H1 (cell line): ENCODE measurements around the gene RBM19. TPM values are rescaled to one million over a fixed set of nuclear protein-coding genes. Genes with fewer than 3 reads are reported as not detected.

ENCODE experiments used
- CTCF ChIA-PET: fragments of 300-600 bp; sonication (Branson Sonifier 250); formaldehyde crosslinking; loops from one replicate; lab custom pipeline; 2021; ENCODE audit not compliant: partially characterized antibody; lab: Charles Lee
- POLR2A ChIA-PET: fragments of 300-600 bp; sonication (Branson Sonifier 250); formaldehyde crosslinking; loops from one replicate; lab custom pipeline; 2021; ENCODE audit warnings: inconsistent platforms; ENCODE audit not compliant: partially characterized antibody; lab: Charles Lee
- DNase-seq, 2 experiments: peaks; one replicate each; pipeline versions ENCODE4 v3.0.0 to v3.0.0-alpha.2; 2010 to 2022; ENCODE audit warnings: low spot score in 2 of 2, low read depth in 1 of 2, mixed read lengths in 1 of 2
- FAIRE-seq: peaks from 2 replicates; lab custom pipeline; 2011; peaks lifted over from hg19 to GRCh38; lab: Jason Lieb, UNC
- H2AFZ ChIP-seq: 2 replicates; pipeline ENCODE4 v1.8.1; 2012; ENCODE audit warnings: low read length, inconsistent platforms
- H2AK5ac ChIP-seq: 2 replicates; pipeline ENCODE4 v1.6.1; 2013; ENCODE audit warnings: low read depth, low read length
- H2BK120ac ChIP-seq: replicated peaks from 2 replicates; pipeline ENCODE3; 2013; ENCODE audit warnings: low read depth, low read length, inconsistent platforms
- H2BK12ac ChIP-seq: 2 replicates; pipeline ENCODE4 v1.6.1; 2013; ENCODE audit warnings: low read depth, low read length
- H2BK15ac ChIP-seq: 2 replicates; pipeline ENCODE4 v1.6.1; 2013; ENCODE audit warnings: low read length
- H2BK20ac ChIP-seq: 2 replicates; pipeline ENCODE4 v1.6.1; 2013; ENCODE audit warnings: low read length
- H2BK5ac ChIP-seq: 2 replicates; pipeline ENCODE4 v1.6.1; 2013; ENCODE audit warnings: low read depth, low read length
- H3K14ac ChIP-seq: 2 replicates; pipeline ENCODE4 v1.6.1; 2013; ENCODE audit warnings: inconsistent platforms; ENCODE audit not compliant: insufficient read length
- H3K18ac ChIP-seq: 2 replicates; pipeline ENCODE4 v1.6.1; 2013; ENCODE audit warnings: low read length; ENCODE audit errors: extremely low read depth
- H3K23ac ChIP-seq: 2 replicates; pipeline ENCODE4 v1.6.1; 2013; ENCODE audit warnings: inconsistent platforms; ENCODE audit not compliant: insufficient read length
- H3K23me2 ChIP-seq: 2 replicates; pipeline ENCODE4 v1.6.1; 2013; ENCODE audit warnings: low read depth, low read length
- H3K27ac ChIP-seq: 2 replicates; pipeline ENCODE4 v1.6.1; 2011; ENCODE audit warnings: low read depth, low read length, inconsistent platforms
- H3K27me3 ChIP-seq, 4 experiments: replicated peaks in 1 of 4; 1 replicate in 1 of 4; 2 replicates in 3 of 4; pipeline versions ENCODE4 v1.6.1 to v1.8.1; 2011 to 2013; ENCODE audit warnings: low read length in 3 of 4, mild to moderate bottlenecking in 3 of 4, inconsistent platforms in 2 of 4, mixed read lengths in 2 of 4, moderate library complexity in 1 of 4; ENCODE audit not compliant: control insufficient read depth in 3 of 4, insufficient read depth in 3 of 4; ENCODE audit errors: extremely low read depth in 1 of 4
- H3K36me3 ChIP-seq, 4 experiments: 2 replicates each; pipeline versions ENCODE4 v1.6.1 to v1.8.1; 2011 to 2013; ENCODE audit warnings: mild to moderate bottlenecking in 4 of 4, low read length in 3 of 4, moderate library complexity in 2 of 4, control low read depth in 1 of 4, inconsistent platforms in 1 of 4; ENCODE audit not compliant: insufficient read depth in 4 of 4, control insufficient read depth in 2 of 4
- H3K4ac ChIP-seq: replicated peaks from 2 replicates; pipeline ENCODE3; 2013; ENCODE audit warnings: low read length, low read depth, mixed read lengths, inconsistent platforms; ENCODE audit not compliant: insufficient read length
- H3K4me1 ChIP-seq, 4 experiments: replicated peaks in 1 of 4; 1 replicate in 1 of 4; 2 replicates in 3 of 4; pipeline versions ENCODE4 v1.6.1 to v1.8.1; 2011 to 2013; ENCODE audit warnings: low read length in 3 of 4, inconsistent platforms in 2 of 4, mixed read lengths in 1 of 4; ENCODE audit not compliant: insufficient read depth in 4 of 4, control insufficient read depth in 3 of 4
- H3K4me2 ChIP-seq, 2 experiments: 2 replicates each; pipeline versions ENCODE4 v1.6.1 to v1.8.1; 2011 to 2013; ENCODE audit warnings: low read depth in 2 of 2, low read length in 2 of 2, control low read depth in 1 of 2, inconsistent platforms in 1 of 2, mild to moderate bottlenecking in 1 of 2; ENCODE audit not compliant: insufficient read depth in 1 of 2
- H3K4me3 ChIP-seq, 4 experiments: fragments of 200-600, 300-600 bp in 1 of 4; sonication (generic), shearing (Covaris generic), sonication (Bioruptor Twin) in 1 of 4; 2 replicates each; pipeline versions ENCODE4 v1.5.1 to v1.8.1; 2011 to 2016; ENCODE audit warnings: low read length in 4 of 4, low read depth in 3 of 4, control low read depth in 2 of 4, inconsistent platforms in 2 of 4, mild to moderate bottlenecking in 2 of 4, mixed read lengths in 1 of 4, moderate library complexity in 1 of 4; ENCODE audit not compliant: insufficient read depth in 2 of 4; ENCODE audit errors: extremely low read depth in 1 of 4
- H3K56ac ChIP-seq: replicated peaks from 2 replicates; pipeline ENCODE3; 2013; ENCODE audit warnings: low read depth, mild to moderate bottlenecking, mixed read lengths, low read length, inconsistent platforms; ENCODE audit not compliant: insufficient read length
- H3K79me1 ChIP-seq: 2 replicates; pipeline ENCODE4 v1.6.1; 2013; ENCODE audit warnings: low read depth, low read length, control low read depth
- H3K79me2 ChIP-seq, 2 experiments: 2 replicates each; pipeline versions ENCODE4 v1.6.1 to v1.8.1; 2012 to 2013; ENCODE audit warnings: low read length in 2 of 2, mild to moderate bottlenecking in 2 of 2, inconsistent platforms in 1 of 2; ENCODE audit not compliant: insufficient read depth in 2 of 2, control insufficient read depth in 1 of 2
- H3K9ac ChIP-seq, 4 experiments: replicated peaks in 1 of 4; 1 replicate in 1 of 4; 2 replicates in 3 of 4; pipeline versions ENCODE4 v1.6.1 to v1.8.1; 2011 to 2013; ENCODE audit warnings: low read depth in 3 of 4, low read length in 3 of 4, control low read depth in 2 of 4, mild to moderate bottlenecking in 2 of 4, moderate library complexity in 2 of 4, inconsistent platforms in 1 of 4; ENCODE audit errors: extremely low read depth in 1 of 4
- H3K9me3 ChIP-seq, 2 experiments: 2 replicates each; pipeline versions ENCODE4 v1.6.1 to v1.8.1; 2012 to 2013; ENCODE audit warnings: mild to moderate bottlenecking in 2 of 2, moderate library complexity in 2 of 2, control low read depth in 1 of 2, inconsistent platforms in 1 of 2, low read depth in 1 of 2, low read length in 1 of 2, mixed read lengths in 1 of 2; ENCODE audit not compliant: insufficient read depth in 2 of 2
- H4K20me1 ChIP-seq, 2 experiments: replicated peaks in 1 of 2; 2 replicates each; pipeline versions ENCODE3 to v1.8.1; 2011 to 2013; ENCODE audit warnings: inconsistent platforms in 2 of 2, low read length in 2 of 2, mild to moderate bottlenecking in 1 of 2; ENCODE audit not compliant: insufficient read depth in 2 of 2, control insufficient read depth in 1 of 2
- H4K5ac ChIP-seq: 2 replicates; pipeline ENCODE4 v1.6.1; 2013; ENCODE audit warnings: low read length, low read depth, mixed read lengths, inconsistent platforms; ENCODE audit not compliant: insufficient read length
- H4K8ac ChIP-seq: 2 replicates; pipeline ENCODE4 v1.8.0; 2013; ENCODE audit warnings: mild to moderate bottlenecking, moderate library complexity, low read length, inconsistent platforms; ENCODE audit not compliant: insufficient read depth; ENCODE audit errors: extremely low read depth
- H4K91ac ChIP-seq: replicated peaks from 2 replicates; pipeline ENCODE3; 2013; ENCODE audit warnings: low read length, mixed read lengths, inconsistent platforms; ENCODE audit not compliant: insufficient read length
- CBX5 ChIP-seq: fragments of 300-800, 300-1000 bp; sonication (generic); IDR thresholded peaks from 2 replicates; pipeline ENCODE4 v1.7.1; 2016; ENCODE audit warnings: antibody characterized with exemption, low read length, low read depth
- CBX8 ChIP-seq: fragments of 300-800, 300-1000 bp; sonication (generic); IDR thresholded peaks from 2 replicates; pipeline ENCODE4 v1.7.1; 2016; ENCODE audit warnings: low read depth, low read length, borderline replicate concordance
- CEBPB ChIP-seq: IDR thresholded peaks from 2 replicates; pipeline ENCODE4 v1.6.1; 2012; ENCODE audit warnings: low read depth, low read length
- CTBP2 ChIP-seq: IDR thresholded peaks from 2 replicates; pipeline ENCODE4 v1.7.0; 2011; ENCODE audit warnings: borderline replicate concordance, mild to moderate bottlenecking, moderate library complexity, mixed read lengths, low read length; ENCODE audit not compliant: insufficient read depth, insufficient read length
- EGR1 ChIP-seq: IDR thresholded peaks from 2 replicates; pipeline ENCODE4 v1.6.1; 2011; ENCODE audit warnings: low read depth, low read length, borderline replicate concordance
- GTF2F1 ChIP-seq: IDR thresholded peaks from 2 replicates; pipeline ENCODE4 v1.6.1; 2012; ENCODE audit warnings: low read depth, low read length, improper control_type of control experiment, borderline replicate concordance
- JUND ChIP-seq: IDR thresholded peaks from 2 replicates; pipeline ENCODE4 v1.6.1; 2011; ENCODE audit warnings: mild to moderate bottlenecking, improper control_type of control experiment, low read length
- NANOG ChIP-seq: IDR thresholded peaks from 2 replicates; pipeline ENCODE4 v1.6.1; 2011; ENCODE audit warnings: low read length, low read depth, mild to moderate bottlenecking, inconsistent platforms; ENCODE audit not compliant: insufficient read depth, poor library complexity, severe bottlenecking
- POLR2A ChIP-seq, 2 experiments: IDR thresholded peaks; 1 replicate in 1 of 2; 2 replicates in 1 of 2; pipeline ENCODE4 v1.6.1; 2011; ENCODE audit warnings: low read depth in 2 of 2, low read length in 2 of 2, mild to moderate bottlenecking in 2 of 2; ENCODE audit errors: control extremely low read depth in 1 of 2
- RNF2 ChIP-seq: fragments of 200-900, 300-1000 bp; sonication (generic); IDR thresholded peaks from 2 replicates; pipeline ENCODE4 v1.7.1; 2016; ENCODE audit warnings: borderline replicate concordance, low read depth, mild to moderate bottlenecking, antibody characterized with exemption, low read length; ENCODE audit not compliant: poor library complexity, severe bottlenecking; ENCODE audit errors: missing control alignments
- RXRA ChIP-seq: IDR thresholded peaks from 2 replicates; pipeline ENCODE4 v1.6.1; 2011; ENCODE audit warnings: low read depth, mild to moderate bottlenecking, low read length, moderate library complexity; ENCODE audit not compliant: insufficient read depth
- SUZ12 ChIP-seq: fragments of 200-600 bp; sonication (generic); IDR thresholded peaks from 2 replicates; pipeline ENCODE4 v1.6.1; 2012; ENCODE audit warnings: mild to moderate bottlenecking, inconsistent platforms, low read length, moderate library complexity, mixed read lengths
- WGBS, 2 experiments: shearing (Covaris generic) in 1 of 2; methylation state at CpG; one replicate each; pipeline versions ENCODE4 v1.1.6 to v1.1.7; 2013 to 2015; ENCODE audit warnings: low lambda C conversion rate in 2 of 2, mixed read lengths in 2 of 2, inconsistent platforms in 1 of 2, low coverage in 1 of 2, missing lambda C conversion rate in 1 of 2; ENCODE audit not compliant: insufficient replicate concordance in 2 of 2, insufficient coverage in 1 of 2, insufficient read length in 1 of 2; ENCODE audit errors: extremely low coverage in 1 of 2, missing lambda C conversion rate in 1 of 2; 5-methylcytosine and 5-hydroxymethylcytosine counted together
- polyA plus RNA-seq, 7 experiments: library from polyadenylated mRNA; depleted of rRNA in 3 of 7; stranded (reverse) in 5 of 7; unstranded in 2 of 7; fragments of >200 nt in 5 of 7; fragments of 200-250 nt in 2 of 7; gene quantifications; 1 replicate in 5 of 7; 2 replicates in 1 of 7; 4 replicates in 1 of 7; pipeline versions ENCODE4 v1.2.1 to v1.2.3, GENCODE V29; 2011 to 2013; ENCODE audit warnings: missing spikeins in 2 of 7, mixed read lengths in 2 of 7
- total RNA-seq: library from RNA; stranded (reverse); fragmentation: NEBNext Ultra II Directional; extraction: Animal tissue kit (Norgen Biotek cat#: 25700); gene quantifications from 2 replicates; pipeline ENCODE4 v1.2.1, GENCODE V29; 2021

Gene RBM19
- total and polyA plus RNA-seq, 2 of the 8 experiments (the other 6 are each of a cell fraction or from before 2014, with no cell fraction given): 23.4 to 61.9 TPM

GRCh38 chr12:114012744-114013431 lies 46.8 kb upstream of the RBM19 start:
- Histone ChIP-seq H3K18ac (no peak overlapping the region), H3K56ac (no peak overlapping the region), H2BK5ac (no peak overlapping the region), H4K5ac (no peak overlapping the region), H4K20me1 (no peaks in the 10 kb centered on the region), H3K79me2 (no peaks in the 10 kb centered on the region), H4K91ac (no peak overlapping the region), H4K8ac (no peak overlapping the region), H3K27me3 (no peaks in the 10 kb centered on the region), H2AK5ac (no peak overlapping the region), H2BK15ac (no peak overlapping the region), H2AFZ (no peak overlapping the region), H3K9me3 (no peaks in the 10 kb centered on the region), H3K9ac (no peak overlapping the region), H3K4me1 (no peaks in the 10 kb centered on the region), H2BK120ac (no peak overlapping the region), H3K27ac (no peak overlapping the region), H3K36me3 (no peaks in the 10 kb centered on the region), H3K4me2 (no peak overlapping the region), H3K23me2 (no peaks in the 10 kb centered on the region), H2BK20ac (no peak overlapping the region), H3K14ac (no peak overlapping the region), H2BK12ac (no peak overlapping the region), H3K79me1 (no peaks in the 10 kb centered on the region), H3K4ac (no peak overlapping the region), H3K23ac (no peak overlapping the region), H3K4me3 (no peak overlapping the region)
- CTCF ChIA-PET: interaction anchor here (0.7 to 1.6 kb wide), 4 partner anchors 16 to 133 kb away, joined by 3 to 6 read pairs (median 4); no protein-coding TSS in a partner anchor
- no peak for FAIRE-seq
- WGBS, 2 experiments: 0 to 100% methylated on average over 1 of the region's 3 CpGs
- POLR2A ChIA-PET: interaction anchor here (1.0 kb wide), 1 partner anchor 17 kb away, joined by 3 read pairs; no protein-coding TSS in a partner anchor
- DNase-seq: no peak
- TF ChIP-seq RNF2 (no peak), CBX8 (no peak), CEBPB (no peak), CTBP2 (no peak), EGR1 (no peak), GTF2F1 (no peak), CBX5 (no peak), POLR2A (IDR thresholded peaks at IDR 0.05; ENCODE audit: control extremely low read depth in 1 of 2, low read depth in 2 of 2, low read length in 2 of 2) (no peak), JUND (no peak), RXRA (no peak), NANOG (no peak), SUZ12 (no peak)
